RWPE2 (cell line): ENCODE measurements around the gene SULF2.
A peak's percentile ranks its signal among the peaks of the same experiment; 100 is the strongest.

Experiments used
- ATAC-seq: fragments of 200-7000 bp; cut with Tn5 transposase; 3 replicates; pipeline ENCODE4 v1.9.1; 2021; ENCODE audit warnings: low read depth
- DNase-seq: peaks from one replicate; pipeline ENCODE4 v3.0.0-alpha.2; 2020; ENCODE audit warnings: low spot score
- H3K27ac ChIP-seq: fragments of 450-650 bp; 2 replicates; pipeline ENCODE4 v1.5.1; 2017; ENCODE audit warnings: mild to moderate bottlenecking; ENCODE audit not compliant: poor library complexity, severe bottlenecking
- H3K27me3 ChIP-seq: fragments of 250-450 bp; sonication (Bioruptor Pico); 2 replicates; pipeline ENCODE4 v1.5.1; 2021; ENCODE audit warnings: mild to moderate bottlenecking, moderate library complexity; ENCODE audit not compliant: insufficient read depth, poor library complexity, severe bottlenecking
- H3K36me3 ChIP-seq: fragments of 250-450 bp; sonication (Bioruptor Pico); 2 replicates; pipeline ENCODE4 v1.5.1; 2020; ENCODE audit warnings: low read depth, mild to moderate bottlenecking, moderate library complexity
- H3K4me1 ChIP-seq: fragments of 250-450 bp; sonication (Bioruptor Pico); 2 replicates; pipeline ENCODE4 v1.5.1; 2021; ENCODE audit warnings: mild to moderate bottlenecking, moderate library complexity; ENCODE audit not compliant: insufficient read depth, poor library complexity, severe bottlenecking
- H3K4me3 ChIP-seq: fragments of 250-450 bp; sonication (Bioruptor Pico); 2 replicates; pipeline ENCODE4 v1.5.1; 2021; ENCODE audit warnings: mild to moderate bottlenecking, moderate library complexity; ENCODE audit not compliant: severe bottlenecking
- H3K9me3 ChIP-seq: fragments of 250-450 bp; sonication (Bioruptor Pico); 2 replicates; pipeline ENCODE4 v1.5.1; 2021; ENCODE audit warnings: mild to moderate bottlenecking, moderate library complexity; ENCODE audit not compliant: severe bottlenecking
- CTCF ChIP-seq: fragments of 450-650 bp; IDR thresholded peaks from one replicate; pipeline ENCODE4 v1.5.1; 2017; ENCODE audit warnings: mild to moderate bottlenecking, moderate library complexity; ENCODE audit not compliant: poor library complexity, severe bottlenecking

SULF2 gene

DNA sequence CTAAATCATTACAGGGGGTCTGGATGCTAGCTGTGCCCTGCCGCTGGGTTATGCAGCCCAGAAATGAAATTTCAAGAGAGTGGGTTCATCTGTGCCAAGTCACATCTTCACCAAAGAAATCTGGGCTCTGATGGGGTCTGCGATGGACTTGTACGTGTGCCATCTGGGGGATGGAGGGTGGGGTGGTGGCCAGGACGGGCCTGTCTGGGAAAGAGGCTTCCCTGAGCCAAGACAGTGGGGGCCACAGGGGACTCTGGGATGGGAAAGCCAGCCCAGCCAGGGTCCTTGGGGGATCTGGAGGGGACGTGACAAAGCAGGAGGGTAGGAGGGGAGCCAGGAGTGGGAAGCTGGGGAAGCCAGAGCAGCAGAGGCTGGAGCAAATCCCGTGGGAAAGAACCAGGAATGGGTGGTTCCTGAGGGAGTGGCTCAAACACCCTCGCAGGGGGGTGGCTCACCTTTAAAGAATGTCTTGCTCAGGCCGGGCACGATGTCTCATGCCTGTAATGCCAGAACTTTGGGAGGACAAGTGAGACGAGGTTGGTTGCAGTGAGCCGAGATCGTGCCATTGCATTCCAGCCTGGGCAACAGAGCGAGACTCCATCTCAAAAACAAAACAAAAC lies 36.3 kb upstream of the SULF2 start:
- Histone ChIP-seq H3K27me3 (no peaks in the 10 kb centered on the region), H3K27ac (peak overlapping the region; percentile 67), H3K4me3 (no peak overlapping the region), H3K4me1 (peaks cover 29% of the 10 kb centered on the region), H3K9me3 (no peaks in the 10 kb centered on the region), H3K36me3 (no peaks in the 10 kb centered on the region)
- no peak for TF ChIP-seq CTCF
- peak; percentile 95 for ATAC-seq
- peak; percentile 99 for DNase-seq

- DNase-seq: peak; percentile 71
- Histone ChIP-seq H3K36me3 (no peaks in the 10 kb centered on the region), H3K27ac (peak overlapping the region; percentile 77), H3K4me3 (no peak overlapping the region), H3K4me1 (peaks cover 32% of the 10 kb centered on the region), H3K27me3 (no peaks in the 10 kb centered on the region), H3K9me3 (no peaks in the 10 kb centered on the region)
- ATAC-seq: no peak
- TF ChIP-seq CTCF: no peak
Measured at GRCh38 chr20:47818996-47819609, 33.8 kb upstream of the SULF2 start.

- H3K9me3 ChIP-seq: no peaks in the 10 kb centered on the region
- no peaks in the 10 kb centered on the region for H3K27me3 ChIP-seq
- ATAC-seq: no peak
- DNase-seq: peak; percentile 71
- no peak for TF ChIP-seq CTCF
- no peak overlapping the region for H3K4me3 ChIP-seq
- H3K27ac ChIP-seq: peak overlapping the region; percentile 77
- H3K4me1 ChIP-seq: peaks cover 32% of the 10 kb centered on the region
- H3K36me3 ChIP-seq: no peaks in the 10 kb centered on the region
Measured at GRCh38 chr20:47818466-47818865, 33.2 kb upstream of the SULF2 start.

DNA sequence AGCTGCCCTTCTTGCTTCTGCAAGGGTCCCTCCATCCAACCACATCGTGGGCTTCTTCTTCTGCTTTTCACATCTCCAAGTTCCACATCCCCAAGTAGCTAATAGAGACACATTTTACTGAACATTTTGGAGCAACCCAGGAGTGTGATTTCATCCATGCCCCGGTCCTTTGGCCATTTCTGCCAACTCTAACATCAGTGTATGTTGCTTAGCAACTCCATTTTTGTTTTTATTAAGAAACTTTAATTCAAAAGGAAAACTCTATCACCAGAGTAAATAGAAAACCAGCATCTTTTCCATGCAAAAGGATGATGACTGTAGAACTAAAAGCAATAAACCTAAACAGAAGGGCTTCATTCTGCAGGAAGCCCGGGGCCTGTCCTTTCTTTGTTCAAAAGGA lies 32.7 kb upstream of the SULF2 start:
- peaks cover 32% of the 10 kb centered on the region for H3K4me1 ChIP-seq

More for the DNA sequence above, 32.7 kb upstream of the SULF2 start:
- no peaks in the 10 kb centered on the region for H3K9me3 ChIP-seq
- no peaks in the 10 kb centered on the region for H3K27me3 ChIP-seq
- ATAC-seq (no peak), DNase-seq (no peak)
- no peak overlapping the region for H3K4me3 ChIP-seq
- H3K36me3 ChIP-seq: no peaks in the 10 kb centered on the region
- peak overlapping the region; percentile 77 for H3K27ac ChIP-seq
- TF ChIP-seq CTCF: no peak
